Transverse colon (tissue), 4 donors: ENCODE data around the gene PHF23. TPM values are rescaled to one million over a fixed set of nuclear protein-coding genes. Genes with fewer than 3 reads are reported as not detected.

Experiments
- DNase-seq: peaks from one replicate; pipeline ENCODE4 v3.0.0-alpha.2; 2019
- H3K27ac ChIP-seq, 4 donors: fragments of 200-600 bp; sonication (generic); 2 replicates each; pipeline ENCODE4 v1.5.1; 2016 to 2018; ENCODE audit warnings: inconsistent platforms in 4 of 4
- H3K27me3 ChIP-seq: fragments of 200-600 bp; sonication (generic); 2 replicates; pipeline ENCODE4 v1.5.1; 2017; ENCODE audit warnings: inconsistent platforms
- H3K36me3 ChIP-seq, 4 donors: fragments of 200-600 bp; sonication (generic); 2 replicates each; pipeline ENCODE4 v1.5.1; 2017 to 2019; ENCODE audit warnings: inconsistent platforms in 4 of 4
- H3K4me1 ChIP-seq, 4 donors: fragments of 200-600 bp; sonication (generic); 2 replicates each; pipeline ENCODE4 v1.5.1; 2017 to 2020; ENCODE audit warnings: inconsistent platforms in 4 of 4
- H3K4me3 ChIP-seq, 4 donors: fragments of 200-600 bp; sonication (generic); 1 replicate in 1 of 4; 2 replicates in 3 of 4; pipeline versions ENCODE4 v1.5.1 to v1.6.1; 2017 to 2019; ENCODE audit warnings: inconsistent platforms in 4 of 4
- H3K9me3 ChIP-seq, 2 donors: fragments of 200-600 bp; sonication (generic); 2 replicates each; pipeline ENCODE4 v1.5.1; 2017 to 2019; ENCODE audit warnings: inconsistent platforms in 2 of 2
- CTCF ChIP-seq, 5 experiments: fragments of 200-600 bp in 3 of 5; fragments of 450-650 bp in 2 of 5; sonication (generic) in 3 of 5; IDR thresholded peaks; 1 replicate in 2 of 5; 2 replicates in 3 of 5; pipeline ENCODE4 v1.5.1; 2016 to 2017; ENCODE audit warnings: antibody characterized with exemption in 5 of 5, inconsistent platforms in 3 of 5, mild to moderate bottlenecking in 2 of 5, moderate library complexity in 1 of 5
- EP300 ChIP-seq: sonication (generic); formaldehyde crosslinking; IDR thresholded peaks from one replicate; pipeline ENCODE4 v1.6.1; 2017; ENCODE audit warnings: antibody characterized with exemption, low read depth
- POLR2A ChIP-seq: fragments of 450-650 bp; IDR thresholded peaks from one replicate; pipeline ENCODE4 v1.6.1; 2016; ENCODE audit warnings: antibody characterized with exemption, mild to moderate bottlenecking, moderate library complexity
- POLR2AphosphoS5 ChIP-seq, 3 donors: sonication (generic); formaldehyde crosslinking; IDR thresholded peaks; one replicate each; pipeline ENCODE4 v1.6.1; 2016; ENCODE audit warnings: antibody characterized with exemption in 3 of 3
- whole genome bisulfite sequencing, 2 donors: methylation state at CpG; one replicate each; pipeline ENCODE4 v1.1.5; 2018; ENCODE audit warnings: low coverage in 1 of 2; 5-methylcytosine and 5-hydroxymethylcytosine counted together
- in situ Hi-C, 4 donors: fragments of 200-750 bp; cut with MboI; loops; one replicate each; pipeline versions ENCODE4 v1.15.0 to v1.15.1; 2017; ENCODE audit warnings: low sequenced_read_pairs in 3 of 4, low pct_ligation_motif_present in 1 of 4, low pct_unique_long_range_greater_than_20kb in 1 of 4
- intact Hi-C: fragments of 100-400 bp; cut with DNase I; formaldehyde crosslinking; loops from one replicate; pipeline ENCODE4 v1.15.1; 2023; ENCODE audit warnings: low total_unique reads
- total RNA-seq, 4 donors: library from RNA; depleted of rRNA; stranded (reverse); fragments of >200 nt; gene quantifications; one replicate each; pipeline ENCODE4 v1.1.0, GENCODE V29; 2016

PHF23 gene
- total RNA-seq, 4 donors from 2014 or later = 20.6 to 33.5 (median 27.8) TPM

DNA sequence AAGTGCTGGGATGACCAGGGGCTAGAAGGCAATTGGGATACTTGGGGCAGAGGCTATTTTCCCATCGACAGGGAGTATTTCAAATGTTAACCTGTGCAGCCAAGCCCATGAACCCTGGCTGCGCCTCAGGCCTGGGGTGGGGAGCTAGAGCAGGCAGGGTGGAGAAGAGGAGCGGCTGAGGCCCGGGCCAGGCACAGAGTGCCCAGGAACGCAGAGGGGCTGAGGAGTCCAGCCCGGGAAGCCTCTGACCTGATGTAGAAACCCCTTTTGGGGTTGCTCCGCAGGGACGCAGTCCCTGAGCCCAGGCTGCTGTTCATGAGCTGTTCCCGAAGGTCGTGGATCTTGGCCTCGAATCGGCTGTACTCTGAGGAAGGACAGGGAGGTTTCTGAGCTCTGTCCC, 43.3 kb downstream of the PHF23 start:
- Histone ChIP-seq H3K27ac (no peak overlapping the region), H3K9me3 (no peaks in the 10 kb centered on the region), H3K4me1 (no peaks in the 10 kb centered on the region), H3K27me3 (no peaks in the 10 kb centered on the region), H3K36me3 (no peaks in the 10 kb centered on the region), H3K4me3 (no peak overlapping the region)
- no peak for DNase-seq
- TF ChIP-seq EP300 (no peak), POLR2AphosphoS5 (IDR thresholded peaks at IDR 0.05) (no peak), CTCF (IDR thresholded peaks at IDR 0.05) (no peak), POLR2A (no peak)
- 91 to 100% methylated on average over 1 to 12 of the region's 12 CpGs for WGBS, 2 donors
- in situ Hi-C loops = no loop called here
- intact Hi-C loops = no loop called here

DNA sequence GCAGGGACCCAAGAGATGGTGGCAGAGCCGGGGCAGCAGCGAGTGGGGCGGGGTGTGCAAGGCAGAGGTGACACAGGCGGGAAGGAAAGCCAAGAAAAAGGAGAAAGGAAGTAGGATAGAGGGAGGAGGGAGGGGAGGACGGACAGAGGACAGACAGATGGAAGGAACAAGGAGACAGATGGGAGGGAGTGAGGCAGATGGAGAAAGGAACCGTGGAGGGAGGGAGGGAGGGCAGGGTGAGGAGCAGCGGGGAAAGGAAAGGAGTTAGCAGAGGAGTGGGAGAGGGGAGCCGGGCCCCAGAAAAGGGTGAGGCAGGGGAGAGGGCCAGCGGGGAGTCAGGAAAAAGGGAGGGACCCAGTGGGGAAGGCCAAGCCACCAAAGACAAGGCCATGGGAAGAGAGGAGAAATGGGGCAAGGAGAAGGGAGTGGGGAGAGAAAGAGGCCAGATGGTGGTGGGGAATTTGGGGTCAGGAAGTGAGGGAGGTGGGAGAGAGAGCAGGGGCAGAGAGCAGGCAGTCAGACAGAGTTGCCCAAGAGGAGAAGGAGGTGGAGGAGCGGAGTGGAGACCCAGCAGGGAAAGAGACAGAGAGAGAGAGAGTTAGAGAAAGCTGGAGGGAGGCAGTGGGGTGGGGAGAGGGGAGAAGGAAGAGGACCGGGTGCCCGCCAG, 46.9 kb downstream of the PHF23 start:
- TF ChIP-seq EP300 (no peak), POLR2AphosphoS5 (IDR thresholded peaks at IDR 0.05) (no peak), POLR2A (no peak), CTCF (IDR thresholded peaks at IDR 0.05) (no peak)
- Histone ChIP-seq H3K9me3 (no peaks in the 10 kb centered on the region), H3K36me3 (no peaks in the 10 kb centered on the region), H3K27ac (no peak overlapping the region), H3K4me3 (no peak overlapping the region), H3K4me1 (no peaks in the 10 kb centered on the region), H3K27me3 (no peaks in the 10 kb centered on the region)
- DNase-seq = no peak
- intact Hi-C loops (no loop called here), in situ Hi-C loops (no loop called here)
- WGBS, 2 donors = 79 to 80% methylated on average over 6 to 12 of the region's 12 CpGs

DNA sequence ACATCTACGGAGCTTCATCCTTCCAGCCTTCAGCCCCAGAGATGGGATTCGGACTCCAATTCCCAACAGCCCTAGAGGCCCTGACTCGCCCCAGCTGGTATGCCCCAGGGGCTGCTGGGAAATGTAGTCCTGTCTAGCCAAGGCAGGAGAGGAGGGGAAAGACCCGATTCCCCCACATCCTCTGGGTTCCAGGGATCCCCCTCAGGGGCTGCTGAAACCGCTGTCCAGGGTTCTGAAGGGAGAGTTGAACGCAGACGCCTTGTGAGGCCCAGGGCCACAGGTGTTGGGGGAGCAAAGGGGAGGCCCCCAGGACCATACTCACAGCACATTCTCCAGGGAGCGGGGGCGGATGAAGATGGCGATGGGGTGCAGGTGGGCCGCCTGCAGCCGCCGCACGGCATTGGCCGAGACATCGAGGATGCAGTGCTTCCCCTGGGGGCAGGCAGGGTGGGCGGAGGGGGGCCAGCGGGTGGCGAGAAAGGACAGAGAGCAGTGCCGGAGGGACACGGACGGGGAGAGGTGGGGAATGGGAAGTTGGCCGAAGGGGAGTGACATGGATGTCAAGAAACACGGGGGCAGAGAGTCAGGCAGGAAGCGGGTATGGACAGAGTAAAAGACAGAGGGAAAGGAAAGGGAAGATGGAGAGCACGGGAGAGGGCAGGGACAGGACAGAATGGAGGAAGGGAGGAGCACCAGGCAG, 47.5 kb downstream of the PHF23 start:
- Histone ChIP-seq H3K36me3 (no peaks in the 10 kb centered on the region), H3K27me3 (no peaks in the 10 kb centered on the region), H3K4me1 (no peaks in the 10 kb centered on the region), H3K4me3 (no peak overlapping the region), H3K9me3 (no peaks in the 10 kb centered on the region), H3K27ac (no peak overlapping the region)
- intact Hi-C loops (no loop called here), in situ Hi-C loops (no loop called here)
- WGBS, 2 donors = 81 to 83% methylated on average over 10 to 26 of the region's 26 CpGs
- TF ChIP-seq CTCF (IDR thresholded peaks at IDR 0.05) (no peak), EP300 (no peak), POLR2A (no peak), POLR2AphosphoS5 (IDR thresholded peaks at IDR 0.05) (no peak)
- DNase-seq = no peak

DNA sequence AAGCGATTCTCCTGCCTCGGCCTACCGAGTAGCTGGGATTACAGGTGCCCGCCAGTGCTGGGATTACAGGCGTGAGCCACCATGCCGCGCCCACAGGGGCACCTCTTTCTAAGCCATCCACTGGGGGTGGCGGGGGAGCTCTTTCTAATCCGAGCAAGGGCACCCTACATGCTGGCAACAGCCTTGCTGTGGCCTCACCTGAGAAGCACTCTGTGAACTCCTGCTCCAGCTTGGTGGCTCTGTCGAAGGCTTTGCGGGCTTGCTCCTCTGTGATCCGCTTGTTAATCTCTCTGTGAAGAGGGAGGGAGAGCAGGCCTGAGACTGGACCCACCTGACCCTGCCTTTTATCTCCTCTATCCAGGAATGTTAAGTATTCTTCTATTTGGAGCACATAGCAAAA, 48.2 kb downstream of the PHF23 start:
- no peaks in the 10 kb centered on the region for H3K9me3 ChIP-seq
- H3K36me3 ChIP-seq = no peaks in the 10 kb centered on the region
- in situ Hi-C loops = no loop called here
- H3K4me1 ChIP-seq = no peaks in the 10 kb centered on the region
- DNase-seq = no peak
- H3K27me3 ChIP-seq = no peaks in the 10 kb centered on the region
- no peak overlapping the region for H3K27ac ChIP-seq
- WGBS, 2 donors = 95% methylated on average over 12 of the region's 12 CpGs; no CpG with 5 or more reads in 1 of the 2 donors
- intact Hi-C loops = no loop called here
- no peak overlapping the region for H3K4me3 ChIP-seq
- TF ChIP-seq CTCF (IDR thresholded peaks at IDR 0.05) (no peak), POLR2AphosphoS5 (IDR thresholded peaks at IDR 0.05) (no peak), EP300 (no peak), POLR2A (no peak)
